K562 (cell line): ENCODE results near the gene PCSK6. TPM values are rescaled to one million over a fixed set of nuclear protein-coding genes. Genes with fewer than 3 reads are reported as not detected.

ENCODE experiments used
- ATAC-seq: fragments of 200-7000 bp; cut with Tn5 transposase; 3 replicates; pipeline ENCODE4 v1.9.1; 2020; ENCODE audit warnings: moderate library complexity
- BruUV-seq: library from RNA; stranded (reverse); fragments of 400-500 nt; replicated peaks from 2 replicates; lab custom pipeline; 2021; lab: Mats Ljungman, UMichigan
- CTCF ChIA-PET: fragments of 300-600 bp; formaldehyde crosslinking; extraction: SDS; loops from one replicate; lab custom pipeline; 2021; ENCODE audit warnings: low intra/inter-chr PET ratio; lab: Yijun Ruan, JAX
- POLR2A ChIA-PET: fragments of 300-600, 350-650 bp; sonication (Branson Sonifier 250); formaldehyde crosslinking; extraction: SDS; loops from one replicate; lab custom pipeline; 2021; ENCODE audit warnings: antibody characterized with exemption, inconsistent platforms; lab: Yijun Ruan, JAX
- DNase-seq, 4 experiments: peaks; one replicate each; pipeline versions ENCODE4 v3.0.0 to v3.0.0-alpha.2; 2011 to 2018; ENCODE audit warnings: low spot score in 3 of 4, mixed read lengths in 3 of 4; ENCODE audit errors: extremely low read depth in 1 of 4
- FAIRE-seq: peaks from 2 replicates; lab custom pipeline; 2011; peaks lifted over from hg19 to GRCh38; lab: Jason Lieb, UNC
- H2AFZ ChIP-seq: 2 replicates; pipeline ENCODE4 v1.6.0; 2011; ENCODE audit warnings: low read depth, low read length, control low read depth, inconsistent platforms
- H3K27ac ChIP-seq: fragments of 200-600 bp; 3 replicates; pipeline ENCODE4 v1.8.0; 2011; ENCODE audit warnings: low read depth, mild to moderate bottlenecking, control low read depth, inconsistent platforms, low read length, moderate library complexity, mixed read lengths; ENCODE audit errors: extremely low read depth
- H3K27me3 ChIP-seq, 2 experiments: fragments of 300-600 bp in 1 of 2; 2 replicates in 1 of 2; 3 replicates in 1 of 2; pipeline versions ENCODE4 v1.6.0 to v1.8.0; 2011; ENCODE audit warnings: inconsistent platforms in 2 of 2, low read length in 2 of 2, mild to moderate bottlenecking in 1 of 2, mixed read lengths in 1 of 2, moderate library complexity in 1 of 2; ENCODE audit not compliant: control insufficient read depth in 2 of 2, insufficient read depth in 2 of 2
- H3K36me3 ChIP-seq: fragments of 300-600 bp; 3 replicates; pipeline ENCODE4 v1.8.0; 2011; ENCODE audit warnings: mild to moderate bottlenecking, low read length, inconsistent platforms; ENCODE audit not compliant: control insufficient read depth, insufficient read depth
- H3K4me1 ChIP-seq, 2 experiments: fragments of 200-600 bp in 1 of 2; replicated peaks in 1 of 2; 2 replicates in 1 of 2; 3 replicates in 1 of 2; pipeline versions ENCODE4 v1.5.1 to v1.8.0; 2011; ENCODE audit warnings: inconsistent platforms in 2 of 2, low read length in 2 of 2, mild to moderate bottlenecking in 1 of 2, mixed read lengths in 1 of 2, moderate library complexity in 1 of 2; ENCODE audit not compliant: control insufficient read depth in 2 of 2, insufficient read depth in 2 of 2
- H3K4me2 ChIP-seq: 2 replicates; pipeline ENCODE4 v1.6.1; 2011; ENCODE audit warnings: low read length, control low read depth, inconsistent platforms, mixed read lengths; ENCODE audit not compliant: insufficient read depth
- H3K4me3 ChIP-seq: fragments of 200-600 bp; sonication (generic), shearing (Covaris generic); 2 replicates; pipeline ENCODE4 v1.5.1; 2016; ENCODE audit warnings: control low read depth, inconsistent platforms
- H3K79me2 ChIP-seq: fragments of 200-600 bp; 3 replicates; pipeline ENCODE4 v1.8.0; 2011; ENCODE audit warnings: low read length, inconsistent platforms; ENCODE audit not compliant: control insufficient read depth, insufficient read depth
- H3K9ac ChIP-seq, 2 experiments: 2 replicates each; pipeline versions ENCODE4 v1.6.0 to v1.6.1; 2011; ENCODE audit warnings: low read depth in 2 of 2, low read length in 2 of 2, control low read depth in 1 of 2, inconsistent platforms in 1 of 2, mild to moderate bottlenecking in 1 of 2, mixed read lengths in 1 of 2; ENCODE audit not compliant: insufficient read depth in 1 of 2
- H3K9me1 ChIP-seq: one replicate; pipeline ENCODE4 v1.6.0; 2011; ENCODE audit warnings: inconsistent platforms, mild to moderate bottlenecking, low read length, moderate library complexity; ENCODE audit not compliant: control insufficient read depth, insufficient read depth
- H3K9me3 ChIP-seq: replicated peaks from 2 replicates; pipeline ENCODE4 v1.5.1; 2011; ENCODE audit warnings: low read depth, low read length, inconsistent platforms; ENCODE audit not compliant: control insufficient read depth, insufficient read depth
- H4K20me1 ChIP-seq: replicated peaks from 2 replicates; pipeline ENCODE4 v1.6.1; 2011; ENCODE audit warnings: low read length, inconsistent platforms, mixed read lengths; ENCODE audit not compliant: control insufficient read depth, insufficient read depth
- ERF ChIP-seq: fragments of 450-650 bp; formaldehyde crosslinking; IDR thresholded peaks from 2 replicates; pipeline ENCODE4 v1.4.0; 2020; ENCODE audit warnings: mild to moderate bottlenecking, mixed read lengths
- MBD1 ChIP-seq: fragments of 250-450 bp; sonication (Bioruptor Pico); IDR thresholded peaks from 2 replicates; pipeline ENCODE4 v1.8.0; 2022; ENCODE audit warnings: inconsistent platforms
- POLR2AphosphoS2 ChIP-seq: IDR thresholded peaks from 2 replicates; pipeline ENCODE4 v1.6.1; 2012; ENCODE audit warnings: low read length, improper control_type of control experiment
- PURB ChIP-seq: sonication (generic); formaldehyde crosslinking; IDR thresholded peaks from 2 replicates; pipeline ENCODE4 v1.9.0; 2021; ENCODE audit warnings: low read depth, mild to moderate bottlenecking, missing genetic modification reagents
- ZNF717 ChIP-seq: fragments of 250-450 bp; sonication (Bioruptor Pico); IDR thresholded peaks from 2 replicates; pipeline ENCODE4 v1.5.0; 2021
- WGBS: fragments of 100-300 bp; shearing (Covaris generic); methylation state at CpG from one replicate; pipeline ENCODE4 v1.1.6; 2016; ENCODE audit warnings: low coverage, mixed read lengths; ENCODE audit not compliant: insufficient coverage; ENCODE audit errors: missing lambda C conversion rate; 5-methylcytosine and 5-hydroxymethylcytosine counted together
- in situ Hi-C: fragments of 300-500 bp; cut with MboI; formaldehyde crosslinking; loops from 4 replicates; pipeline ENCODE4 v1.15.0; 2018; ENCODE audit warnings: inconsistent platforms, mixed read lengths
- intact Hi-C: fragments of 100-400 bp; cut with micrococcal nuclease; formaldehyde crosslinking; loops from 2 replicates; pipeline ENCODE4 v1.14.2; 2022
- polyA plus RNA-seq, 8 experiments: library from polyadenylated mRNA; depleted of rRNA in 4 of 8; stranded (reverse) in 5 of 8; unstranded in 3 of 8; fragments of >200 nt; fragmentation: Nextera tagmentation in 2 of 8; fragmentation: Illumina TruSeq in 1 of 8; extraction: Ambion mirVana in 2 of 8; extraction: Trizol in 1 of 8; gene quantifications; 2 replicates each; pipeline versions ENCODE4 v1.2.1 to v1.2.3, GENCODE V29; 2011 to 2014; ENCODE audit warnings: inconsistent platforms in 1 of 8, missing spikeins in 1 of 8
- total RNA-seq, 7 experiments: library from RNA; depleted of rRNA in 6 of 7; stranded (reverse); fragments of >200 nt in 6 of 7; fragmentation: Illumina TruSeq in 2 of 7; extraction: Trizol in 2 of 7; gene quantifications; 2 replicates each; pipeline versions ENCODE4 v1.2.1 to v1.2.3, GENCODE V29; 2011 to 2021; ENCODE audit warnings: low replicate concordance in 1 of 7

Gene PCSK6
- total and polyA plus RNA-seq, 9 of the 15 experiments (the other 6 are each of a cell fraction or from before 2014, with no cell fraction given), result 2.2 to 32.6 (median 14.5) TPM

- Histone ChIP-seq H3K27ac (no peak overlapping the region), H3K4me2 (no peak overlapping the region), H3K9me1 (no peaks in the 10 kb centered on the region), H2AFZ (no peak overlapping the region), H3K36me3 (peaks cover 14% of the 10 kb centered on the region; the same call in 2 of the 3 replicates), H3K27me3 (peaks cover 0 to 4% of the 10 kb centered on the region in 2 experiments; a peak in 2 of 5 replicates), H3K4me1 (peaks cover 8 to 14% of the 10 kb centered on the region in 2 experiments; a peak in 4 of 5 replicates), H3K4me3 (no peak overlapping the region), H3K9ac (no peak overlapping the region), H4K20me1 (no peaks in the 10 kb centered on the region; the same call in 1 of the 2 replicates), H3K9me3 (no peaks in the 10 kb centered on the region), H3K79me2 (no peaks in the 10 kb centered on the region)
- no peak for TF ChIP-seq PURB (CRISPR knock-in tag)
- no peak for TF ChIP-seq ERF
- TF ChIP-seq MBD1 (CRISPR knock-in tag), result no peak
- TF ChIP-seq ZNF717 (CRISPR knock-in tag), result no peak
- TF ChIP-seq POLR2AphosphoS2, result no peak
- BruUV-seq, result no TSS peak
- ATAC-seq (no peak), DNase-seq (no peak), FAIRE-seq (no peak)
- intact Hi-C loops (no loop called here), in situ Hi-C loops (no loop called here)
- WGBS, result 23% methylated on average over 6 of the region's 7 CpGs
- POLR2A ChIA-PET, result interaction anchor here (1.0 kb wide), 1 partner anchor 12 kb away, joined by 3 read pairs; no protein-coding TSS in a partner anchor
- CTCF ChIA-PET, result no interaction called here
Measured at GRCh38 chr15:101440846-101441590, 48.5 kb downstream of the PCSK6 start.
